GM23338 (cell line): Measurements from ENCODE around the gene ATG16L2. TPM values are rescaled to one million over a fixed set of nuclear protein-coding genes. Genes with fewer than 3 reads are reported as not detected.

Source experiments
- ATAC-seq: fragments of 200-7000 bp; cut with Tn5 transposase; 3 replicates; pipeline ENCODE4 v1.9.1; 2020
- DNase-seq: peaks from one replicate; pipeline ENCODE4 v3.0.0-alpha.2; 2015; ENCODE audit warnings: low spot score
- H2AFZ ChIP-seq: fragments of 200-600 bp; sonication (generic); 2 replicates; pipeline ENCODE4 v1.8.0; 2016; ENCODE audit warnings: antibody characterized with exemption, mild to moderate bottlenecking, moderate library complexity
- H3F3A ChIP-seq: fragments of 200-600 bp; sonication (generic); replicated peaks from 2 replicates; pipeline ENCODE4 v1.8.0; 2017; ENCODE audit warnings: antibody characterized with exemption, mixed run types, low read depth
- H3K27ac ChIP-seq: fragments of 200-600 bp; sonication (generic); 2 replicates; pipeline ENCODE4 v1.6.1; 2016; ENCODE audit warnings: low read depth
- H3K27me3 ChIP-seq: fragments of 200-600 bp; sonication (generic); 2 replicates; pipeline ENCODE4 v1.8.0; 2016; ENCODE audit warnings: mild to moderate bottlenecking, mixed run types, moderate library complexity; ENCODE audit not compliant: insufficient read depth
- H3K36me3 ChIP-seq: fragments of 200-600 bp; sonication (generic); 2 replicates; pipeline ENCODE4 v1.8.0; 2016; ENCODE audit warnings: mild to moderate bottlenecking; ENCODE audit not compliant: insufficient read depth
- H3K4me1 ChIP-seq: fragments of 200-600 bp; sonication (generic); 2 replicates; pipeline ENCODE4 v1.8.0; 2016; ENCODE audit warnings: mild to moderate bottlenecking, moderate library complexity; ENCODE audit not compliant: insufficient read depth
- H3K4me2 ChIP-seq: fragments of 200-600 bp; sonication (generic); 2 replicates; pipeline ENCODE4 v1.7.1; 2017; ENCODE audit warnings: mixed run types
- H3K4me3 ChIP-seq: fragments of 200-600 bp; sonication (generic); 2 replicates; pipeline ENCODE4 v1.6.1; 2016; ENCODE audit warnings: mixed run types
- H3K79me2 ChIP-seq: fragments of 200-600 bp; sonication (generic); replicated peaks from 2 replicates; pipeline ENCODE4 v1.8.0; 2017; ENCODE audit warnings: mild to moderate bottlenecking; ENCODE audit not compliant: insufficient read depth
- H3K9me2 ChIP-seq: fragments of 200-600 bp; sonication (generic); 2 replicates; pipeline ENCODE4 v1.8.0; 2017; ENCODE audit not compliant: insufficient read depth
- H4K20me1 ChIP-seq: fragments of 200-600 bp; sonication (generic); replicated peaks from 2 replicates; pipeline ENCODE4 v1.8.0; 2017; ENCODE audit warnings: mild to moderate bottlenecking; ENCODE audit not compliant: insufficient read depth
- H3K27ac Mint-ChIP-seq: 2 replicates; pipeline ENCODE4 v1.8.0; 2020; ENCODE audit warnings: inconsistent platforms, mild to moderate bottlenecking, moderate library complexity, mixed read lengths
- H3K27me3 Mint-ChIP-seq: 3 replicates; pipeline ENCODE4 v1.8.0; 2022; ENCODE audit warnings: low read depth, mild to moderate bottlenecking, moderate library complexity, mixed read lengths, inconsistent platforms; ENCODE audit not compliant: insufficient read depth, poor library complexity
- H3K36me3 Mint-ChIP-seq: 3 replicates; pipeline ENCODE4 v1.8.0; 2021; ENCODE audit warnings: low read depth, mild to moderate bottlenecking, inconsistent platforms, moderate library complexity, mixed read lengths
- H3K4me1 Mint-ChIP-seq: 3 replicates; pipeline ENCODE4 v1.8.0; 2020; ENCODE audit warnings: mild to moderate bottlenecking, inconsistent platforms, mixed read lengths
- H3K4me3 Mint-ChIP-seq: 3 replicates; pipeline ENCODE4 v1.8.0; 2021; ENCODE audit warnings: moderate library complexity, mild to moderate bottlenecking, inconsistent platforms, mixed read lengths
- H3K9me3 Mint-ChIP-seq: 3 replicates; pipeline ENCODE4 v1.8.0; 2020; ENCODE audit warnings: moderate library complexity, mild to moderate bottlenecking, inconsistent platforms, mixed read lengths
- NANOG ChIP-seq: IDR thresholded peaks from 2 replicates; pipeline ENCODE4 v1.6.1; 2016; ENCODE audit warnings: antibody characterized with exemption, borderline replicate concordance
- microRNA-seq: library from miRNA; unstranded; fragments of <30 nt; microRNA quantifications from one replicate; pipeline ENCODE4, GENCODE V29; 2017
- polyA plus RNA-seq: library from polyadenylated mRNA; unstranded; fragments of >200 nt; fragmentation: Nextera tagmentation; extraction: Ambion mirVana; gene quantifications from 2 replicates; pipeline ENCODE4 v1.2.1, GENCODE V29; 2016
- small RNA-seq: library from RNA; depleted of rRNA; stranded (forward); fragments of <200 nt; gene quantifications from one replicate; pipeline ENCODE3, GENCODE V24; 2014; ENCODE audit warnings: low replicate concordance
- total RNA-seq: library from RNA; depleted of rRNA; stranded (reverse); fragments of >200 nt; shearing (Covaris generic); gene quantifications from 2 replicates; pipeline ENCODE4 v1.2.3, GENCODE V29; 2014; rRNA removed

The ATG16L2 gene
- total and polyA plus RNA-seq, 2 experiments from 2014 or later, result 9.6 to 24.6 TPM

GRCh38 chr11:72876147-72876546, 61.9 kb downstream of the ATG16L2 start:
- H3K27ac Mint-ChIP-seq, result no peak overlapping the region
- no peak for ATAC-seq
- DNase-seq, result no peak
- H3K79me2 ChIP-seq, result no peaks in the 10 kb centered on the region
- H3K27ac ChIP-seq, result no peak overlapping the region
- H3K9me2 ChIP-seq, result no peaks in the 10 kb centered on the region
- no peaks in the 10 kb centered on the region for H3K36me3 ChIP-seq
- H3K27me3 Mint-ChIP-seq, result peaks cover 5% of the 10 kb centered on the region
- H3K4me2 ChIP-seq, result no peak overlapping the region
- no peak for TF ChIP-seq NANOG
- no peaks in the 10 kb centered on the region for H3K36me3 Mint-ChIP-seq
- no peak overlapping the region for H3K4me3 Mint-ChIP-seq
- no peak overlapping the region for H2AFZ ChIP-seq
- H3F3A ChIP-seq, result no peaks in the 10 kb centered on the region
- H3K27me3 ChIP-seq, result no peaks in the 10 kb centered on the region
- 0 out of 2 replicates have a peak, but pooled peaks cover 3% of the 10 kb centered on the region for H3K4me1 ChIP-seq
- no peaks in the 10 kb centered on the region; the same call in 2 of the 3 replicates for H3K4me1 Mint-ChIP-seq
- no peaks in the 10 kb centered on the region for H3K9me3 Mint-ChIP-seq
- no peaks in the 10 kb centered on the region for H4K20me1 ChIP-seq
- no peak overlapping the region for H3K4me3 ChIP-seq

Small RNA genes lying within 50 kb of the gene (microRNA-seq; reads per million reads assigned to microRNA genes)
- not detected for gene MIR4692

Small RNA genes lying within 50 kb of the gene (small RNA-seq; reads per million reads assigned to genes)
- not detected for gene MIR4692
- not detected for gene RF00019
- not detected for gene RNU6-672P

Other genes starting within 250 kb of the ATG16L2 start
- gene PDE2A, start 140.0 kb upstream of the ATG16L2 start, total RNA-seq, result 8.2 and 16.2 TPM in 2 replicates
- gene PDE2A, start 140.0 kb upstream of the ATG16L2 start, polyA plus RNA-seq, result 4.1 and 4.3 TPM in 2 replicates
- 110 and 116 TPM in 2 replicates for gene ARAP1, start 62.0 kb upstream of the ATG16L2 start, total RNA-seq
- 21.4 and 24.5 TPM in 2 replicates for gene ARAP1, start 62.0 kb upstream of the ATG16L2 start, polyA plus RNA-seq
- 14.4 and 20.5 TPM in 2 replicates for gene STARD10, start 20.4 kb upstream of the ATG16L2 start, total RNA-seq
- gene STARD10, start 20.4 kb upstream of the ATG16L2 start, polyA plus RNA-seq, result 16.6 and 20.7 TPM in 2 replicates